Dedifferentiated amniotic fluid mesenchymal stem cell (primary cell): Measurements from ENCODE around the gene LRRN4CL.
A peak's percentile ranks its signal among the peaks of the same experiment; 100 is the strongest.
"Not testable (repeated sequence)": the region's sequence is repeated elsewhere in the genome, so short reads cannot be mapped to it uniquely, and the experiment has no call there.

Experiments
- DNase-seq: peaks from one replicate; pipeline ENCODE4 v3.0.0-alpha.2; 2016; ENCODE audit errors: extremely low spot score

Gene LRRN4CL

GRCh38 chr11:62676698-62677097, 12.6 kb downstream of the LRRN4CL start:
- no peak for DNase-seq

GRCh38 chr11:62675415-62675814, 13.9 kb downstream of the LRRN4CL start:
- DNase-seq, result not testable (repeated sequence)

GRCh38 chr11:62673196-62673525, 16.2 kb downstream of the LRRN4CL start:
- no peak for DNase-seq

GRCh38 chr11:62671608-62672389, 17.5 kb downstream of the LRRN4CL start, which contains the start of the genes LBHD1 and UQCC3:
TSS of gene LBHD1 (minus strand) at chr11:62672267. CDS start at chr11:62670031, 2,236 bp downstream.
TSS of gene UQCC3 (plus strand) at chr11:62671673. CDS start at chr11:62671746, 73 bp downstream.
- peak; percentile 59 for DNase-seq

- DNase-seq, result no peak
These were observed 18.1 kb downstream of the LRRN4CL start for GRCh38 chr11:62671236-62671607.

- DNase-seq, result no peak
These were observed 19.7 kb downstream of the LRRN4CL start for GRCh38 chr11:62669420-62670161.

GRCh38 chr11:62667460-62667859, 21.9 kb downstream of the LRRN4CL start:
- DNase-seq, result no peak

GRCh38 chr11:62666259-62666926, 22.9 kb downstream of the LRRN4CL start:
- no peak for DNase-seq

GRCh38 chr11:62665599-62666258, 23.6 kb downstream of the LRRN4CL start:
- DNase-seq, result peak; percentile 45

GRCh38 chr11:62665075-62665598, 24.2 kb downstream of the LRRN4CL start, which contains the start of the genes C11orf98 and CSKMT:
TSS of gene C11orf98 (minus strand) at chr11:62665210. CDS start at chr11:62665169, 41 bp downstream.
TSS of gene CSKMT (plus strand) at chr11:62665312. CDS start at chr11:62665880, 568 bp downstream.
- DNase-seq, result peak; percentile 92

- no peak for DNase-seq
These were observed 24.8 kb downstream of the LRRN4CL start for GRCh38 chr11:62664405-62665074.

- no peak for DNase-seq
These were observed 32.4 kb downstream of the LRRN4CL start for GRCh38 chr11:62656796-62657429.

- DNase-seq, result no peak
These were observed 35.0 kb downstream of the LRRN4CL start for GRCh38 chr11:62654297-62654696.

GRCh38 chr11:62652161-62653006, 36.9 kb downstream of the LRRN4CL start:
- DNase-seq, result no peak

- DNase-seq, result not testable (repeated sequence)
These were observed 39.0 kb downstream of the LRRN4CL start for GRCh38 chr11:62650283-62650682.

GRCh38 chr11:62649486-62649885, 39.8 kb downstream of the LRRN4CL start:
- no peak for DNase-seq

GRCh38 chr11:62648967-62649364, 40.4 kb downstream of the LRRN4CL start:
- no peak for DNase-seq

- no peak for DNase-seq
These were observed 41.0 kb downstream of the LRRN4CL start for GRCh38 chr11:62648185-62648966.

GRCh38 chr11:62647609-62648005, 41.7 kb downstream of the LRRN4CL start:
- DNase-seq, result no peak
